SK-N-SH treated with all-trans-retinoic acid at 6 μM for 48 hours (cell line): Measurements from ENCODE around the gene ZNF554.
A peak's percentile ranks its signal among the peaks of the same experiment; 100 is the strongest.

Experiments used
- ATAC-seq: fragments of 200-7000 bp; cut with Tn5 transposase; 3 replicates; pipeline ENCODE4 v1.9.1; 2020; ENCODE audit warnings: mild to moderate bottlenecking, moderate library complexity
- CSDC2 ChIP-seq: fragments of 250-450 bp; sonication (Bioruptor Pico); IDR thresholded peaks from 2 replicates; pipeline ENCODE4 v1.5.0; 2020; ENCODE audit warnings: mild to moderate bottlenecking, moderate library complexity
- ESRRG ChIP-seq: fragments of 250-450 bp; sonication (Bioruptor Pico); IDR thresholded peaks from 2 replicates; pipeline ENCODE4 v1.6.1; 2021; ENCODE audit warnings: mild to moderate bottlenecking
- GLIS3 ChIP-seq: fragments of 250-450 bp; sonication (Bioruptor Pico); IDR thresholded peaks from 2 replicates; pipeline ENCODE4 v1.5.0; 2020; ENCODE audit warnings: mild to moderate bottlenecking, moderate library complexity
- ISL1 ChIP-seq: fragments of 250-450 bp; sonication (Bioruptor Pico); IDR thresholded peaks from 2 replicates; pipeline ENCODE4 v2.1.2; 2022; ENCODE audit warnings: mild to moderate bottlenecking, moderate library complexity
- PATZ1 ChIP-seq: fragments of 250-450 bp; sonication (Bioruptor Pico); IDR thresholded peaks from 2 replicates; pipeline ENCODE4 v1.8.0; 2020; ENCODE audit warnings: mild to moderate bottlenecking, moderate library complexity, borderline replicate concordance
- PPARA ChIP-seq: fragments of 250-450 bp; sonication (Bioruptor Pico); IDR thresholded peaks from 2 replicates; pipeline ENCODE4 v1.5.0; 2020; ENCODE audit warnings: mild to moderate bottlenecking, borderline replicate concordance
- SNAI2 ChIP-seq: fragments of 250-450 bp; sonication (Bioruptor Pico); IDR thresholded peaks from 2 replicates; pipeline ENCODE4 v1.5.0; 2020; ENCODE audit warnings: mild to moderate bottlenecking, moderate library complexity
- TCF4 ChIP-seq: fragments of 250-450 bp; sonication (Bioruptor Pico); IDR thresholded peaks from 2 replicates; pipeline ENCODE4 v1.8.0; 2021; ENCODE audit warnings: mild to moderate bottlenecking, moderate library complexity, borderline replicate concordance
- TOX ChIP-seq: fragments of 250-450 bp; sonication (Bioruptor Pico); IDR thresholded peaks from 2 replicates; pipeline ENCODE4 v1.8.0; 2021; ENCODE audit warnings: mild to moderate bottlenecking, moderate library complexity, borderline replicate concordance
- TSHZ2 ChIP-seq: fragments of 250-450 bp; sonication (Bioruptor Pico); IDR thresholded peaks from 2 replicates; pipeline ENCODE4 v1.5.0; 2020; ENCODE audit warnings: mild to moderate bottlenecking, moderate library complexity
- ZC3H10 ChIP-seq: fragments of 250-450 bp; sonication (Bioruptor Pico); IDR thresholded peaks from 2 replicates; pipeline ENCODE4 v1.5.1; 2021; ENCODE audit warnings: mild to moderate bottlenecking, moderate library complexity
- ZFP30 ChIP-seq: fragments of 450-650 bp; formaldehyde crosslinking; IDR thresholded peaks from 2 replicates; pipeline ENCODE4 v1.5.0; 2022; ENCODE audit warnings: mild to moderate bottlenecking, moderate library complexity
- ZNF565 ChIP-seq: fragments of 450-650 bp; formaldehyde crosslinking; conservative IDR thresholded peaks from 2 replicates; pipeline ENCODE4 v1.5.0; 2020; ENCODE audit warnings: low read depth, mild to moderate bottlenecking, moderate library complexity
- TF ChIP-seq, protein P1 (sequence below): fragments of 250-450 bp; sonication (Bioruptor Pico); IDR thresholded peaks from 2 replicates; pipeline ENCODE4 v1.5.1; 2020; ENCODE audit warnings: low read depth, mild to moderate bottlenecking, moderate library complexity
- TF ChIP-seq, protein P2 (sequence below): fragments of 250-450 bp; sonication (Bioruptor Pico); IDR thresholded peaks from 2 replicates; pipeline ENCODE4 v1.5.1; 2021; ENCODE audit warnings: mild to moderate bottlenecking, moderate library complexity
- TF ChIP-seq, protein P3 (sequence below): fragments of 250-450 bp; sonication (Bioruptor Pico); IDR thresholded peaks from 2 replicates; pipeline ENCODE4 v1.8.0; 2021; ENCODE audit warnings: low read depth, mild to moderate bottlenecking, moderate library complexity, borderline replicate concordance

The ZNF554 gene

GRCh38 chr19:2837430-2837829 lies 17.8 kb downstream of the ZNF554 start:
- no peak for ATAC-seq
- no peak for TF ChIP-seq CSDC2 (CRISPR knock-in tag)
- no peak for TF ChIP-seq TOX (CRISPR knock-in tag)
- TF ChIP-seq TCF4 (CRISPR knock-in tag), result no peak
- no peak for TF ChIP-seq ZNF565 (CRISPR knock-in tag)
- TF ChIP-seq, protein P1, sequence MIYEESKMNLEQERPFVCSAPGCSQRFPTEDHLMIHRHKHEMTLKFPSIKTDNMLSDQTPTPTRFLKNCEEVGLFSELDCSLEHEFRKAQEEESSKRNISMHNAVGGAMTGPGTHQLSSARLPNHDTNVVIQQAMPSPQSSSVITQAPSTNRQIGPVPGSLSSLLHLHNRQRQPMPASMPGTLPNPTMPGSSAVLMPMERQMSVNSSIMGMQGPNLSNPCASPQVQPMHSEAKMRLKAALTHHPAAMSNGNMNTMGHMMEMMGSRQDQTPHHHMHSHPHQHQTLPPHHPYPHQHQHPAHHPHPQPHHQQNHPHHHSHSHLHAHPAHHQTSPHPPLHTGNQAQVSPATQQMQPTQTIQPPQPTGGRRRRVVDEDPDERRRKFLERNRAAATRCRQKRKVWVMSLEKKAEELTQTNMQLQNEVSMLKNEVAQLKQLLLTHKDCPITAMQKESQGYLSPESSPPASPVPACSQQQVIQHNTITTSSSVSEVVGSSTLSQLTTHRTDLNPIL (CRISPR knock-in tag), result no peak
- TF ChIP-seq, protein P2, sequence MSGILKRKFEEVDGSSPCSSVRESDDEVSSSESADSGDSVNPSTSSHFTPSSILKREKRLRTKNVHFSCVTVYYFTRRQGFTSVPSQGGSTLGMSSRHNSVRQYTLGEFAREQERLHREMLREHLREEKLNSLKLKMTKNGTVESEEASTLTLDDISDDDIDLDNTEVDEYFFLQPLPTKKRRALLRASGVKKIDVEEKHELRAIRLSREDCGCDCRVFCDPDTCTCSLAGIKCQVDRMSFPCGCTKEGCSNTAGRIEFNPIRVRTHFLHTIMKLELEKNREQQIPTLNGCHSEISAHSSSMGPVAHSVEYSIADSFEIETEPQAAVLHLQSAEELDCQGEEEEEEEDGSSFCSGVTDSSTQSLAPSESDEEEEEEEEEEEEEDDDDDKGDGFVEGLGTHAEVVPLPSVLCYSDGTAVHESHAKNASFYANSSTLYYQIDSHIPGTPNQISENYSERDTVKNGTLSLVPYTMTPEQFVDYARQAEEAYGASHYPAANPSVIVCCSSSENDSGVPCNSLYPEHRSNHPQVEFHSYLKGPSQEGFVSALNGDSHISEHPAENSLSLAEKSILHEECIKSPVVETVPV (CRISPR knock-in tag), result no peak
- no peak for TF ChIP-seq PPARA

- TF ChIP-seq CSDC2 (CRISPR knock-in tag), result peak; percentile 62; the same call in 1 of the 2 replicates
- TF ChIP-seq SNAI2, result 0 out of 2 replicates have a peak, but pooled peaks have one; percentile 44
- TF ChIP-seq, protein P2 (CRISPR knock-in tag), result no peak
- no peak for TF ChIP-seq ZFP30 (CRISPR knock-in tag)
- TF ChIP-seq PATZ1 (CRISPR knock-in tag), result 0 out of 2 replicates have a peak, but pooled peaks have one; percentile 18
- peak; percentile 83 for TF ChIP-seq TSHZ2 (CRISPR knock-in tag)
- ATAC-seq, result peak; percentile 99
Measured at GRCh38 chr19:2840794-2841791, 21.4 kb downstream of the ZNF554 start, which contains the start of gene ZNF555. Gene ZNF555, plus strand, starts transcription at chr19:2841475. Its CDS starts 98 bp downstream, at chr19:2841573.

GRCh38 chr19:2841855-2842574 lies 22.3 kb downstream of the ZNF554 start:
- no peak for ATAC-seq
- no peak for TF ChIP-seq PPARA
- no peak for TF ChIP-seq ZC3H10
- no peak for TF ChIP-seq TSHZ2 (CRISPR knock-in tag)
- TF ChIP-seq ISL1 (CRISPR knock-in tag), result no peak
- TF ChIP-seq ESRRG, result no peak
- TF ChIP-seq GLIS3 (CRISPR knock-in tag), result no peak
- TF ChIP-seq, protein P3, sequence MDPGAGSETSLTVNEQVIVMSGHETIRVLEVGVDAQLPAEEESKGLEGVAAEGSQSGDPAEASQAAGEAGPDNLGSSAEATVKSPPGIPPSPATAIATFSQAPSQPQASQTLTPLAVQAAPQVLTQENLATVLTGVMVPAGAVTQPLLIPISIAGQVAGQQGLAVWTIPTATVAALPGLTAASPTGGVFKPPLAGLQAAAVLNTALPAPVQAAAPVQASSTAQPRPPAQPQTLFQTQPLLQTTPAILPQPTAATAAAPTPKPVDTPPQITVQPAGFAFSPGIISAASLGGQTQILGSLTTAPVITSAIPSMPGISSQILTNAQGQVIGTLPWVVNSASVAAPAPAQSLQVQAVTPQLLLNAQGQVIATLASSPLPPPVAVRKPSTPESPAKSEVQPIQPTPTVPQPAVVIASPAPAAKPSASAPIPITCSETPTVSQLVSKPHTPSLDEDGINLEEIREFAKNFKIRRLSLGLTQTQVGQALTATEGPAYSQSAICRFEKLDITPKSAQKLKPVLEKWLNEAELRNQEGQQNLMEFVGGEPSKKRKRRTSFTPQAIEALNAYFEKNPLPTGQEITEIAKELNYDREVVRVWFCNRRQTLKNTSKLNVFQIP (CRISPR knock-in tag), result no peak
- TF ChIP-seq, protein P2 (CRISPR knock-in tag), result no peak
- TF ChIP-seq CSDC2 (CRISPR knock-in tag), result no peak
